WTC11 (cell line): ENCODE measurements around the gene ROBO1. TPM values are rescaled to one million over a fixed set of nuclear protein-coding genes. Genes with fewer than 3 reads are reported as not detected.

ENCODE experiments used
- ATAC-seq: fragments of 200-7000 bp; cut with Tn5 transposase; 2 replicates; pipeline ENCODE4 v1.10.0; 2021; ENCODE audit warnings: mild to moderate bottlenecking, moderate library complexity
- CTCF ChIA-PET: fragments of 300-600 bp; sonication (Branson Sonifier 250); formaldehyde crosslinking; loops from one replicate; lab custom pipeline; 2021; ENCODE audit warnings: antibody characterized with exemption; lab: Charles Lee
- POLR2A ChIA-PET: fragments of 350-600 bp; sonication (Branson Sonifier 250); formaldehyde crosslinking; loops from one replicate; lab custom pipeline; 2021; ENCODE audit warnings: antibody characterized with exemption; lab: Charles Lee
- DNase-seq: peaks from one replicate; pipeline ENCODE4 v3.0.0; 2021; ENCODE audit warnings: low spot score
- H3K27ac Mint-ChIP-seq: 2 replicates; pipeline ENCODE4 v1.8.0; 2021; ENCODE audit warnings: mixed read lengths
- H3K27me3 Mint-ChIP-seq: 2 replicates; pipeline ENCODE4 v1.8.0; 2021; ENCODE audit warnings: low read depth, mild to moderate bottlenecking, moderate library complexity, mixed read lengths
- H3K36me3 Mint-ChIP-seq: 2 replicates; pipeline ENCODE4 v1.8.0; 2021; ENCODE audit warnings: mixed read lengths
- H3K4me1 Mint-ChIP-seq: 2 replicates; pipeline ENCODE4 v1.8.0; 2022; ENCODE audit warnings: mixed read lengths
- H3K4me3 Mint-ChIP-seq: 2 replicates; pipeline ENCODE4 v1.8.0; 2021; ENCODE audit warnings: mild to moderate bottlenecking, moderate library complexity, mixed read lengths
- H3K9me3 Mint-ChIP-seq: 2 replicates; pipeline ENCODE4 v1.8.0; 2021; ENCODE audit warnings: mixed read lengths
- AR ChIP-seq: fragments of 250-450 bp; sonication (Bioruptor Pico); IDR thresholded peaks from 2 replicates; pipeline ENCODE4 v1.9.0; 2021; ENCODE audit warnings: mild to moderate bottlenecking
- ATF6 ChIP-seq: sonication (generic); formaldehyde crosslinking; IDR thresholded peaks from 2 replicates; pipeline ENCODE4 v1.8.1; 2023; ENCODE audit warnings: mild to moderate bottlenecking, missing genetic modification reagents
- E2F4 ChIP-seq: sonication (generic); formaldehyde crosslinking; IDR thresholded peaks from 2 replicates; pipeline ENCODE4 v1.8.1; 2022; ENCODE audit warnings: low read depth, mild to moderate bottlenecking, moderate library complexity, missing genetic modification reagents, borderline replicate concordance
- FOXK1 ChIP-seq: sonication (generic); formaldehyde crosslinking; IDR thresholded peaks from 2 replicates; pipeline ENCODE4 v1.8.0; 2022; ENCODE audit warnings: mild to moderate bottlenecking, moderate library complexity, missing genetic modification reagents
- GRHL2 ChIP-seq: fragments of 250-450 bp; sonication (Bioruptor Pico); IDR thresholded peaks from 2 replicates; pipeline ENCODE4 v1.8.0; 2022; ENCODE audit warnings: mild to moderate bottlenecking, moderate library complexity; ENCODE audit not compliant: insufficient replicate concordance, severe bottlenecking
- HMGA2 ChIP-seq: fragments of 250-450 bp; sonication (Bioruptor Pico); IDR thresholded peaks from 2 replicates; pipeline ENCODE4 v1.4.0; 2021; ENCODE audit warnings: mild to moderate bottlenecking, moderate library complexity
- HMGXB4 ChIP-seq: sonication (generic); formaldehyde crosslinking; IDR thresholded peaks from 2 replicates; pipeline ENCODE4 v1.8.1; 2023; ENCODE audit warnings: mild to moderate bottlenecking, moderate library complexity, missing genetic modification reagents
- KAT7 ChIP-seq: sonication (generic); formaldehyde crosslinking; IDR thresholded peaks from 2 replicates; pipeline ENCODE4 v1.8.1; 2023; ENCODE audit warnings: missing genetic modification reagents, mild to moderate bottlenecking, borderline replicate concordance
- MXD4 ChIP-seq: fragments of 250-450 bp; sonication (Bioruptor Pico); IDR thresholded peaks from 2 replicates; pipeline ENCODE4 v1.8.0; 2021; ENCODE audit warnings: mild to moderate bottlenecking, moderate library complexity, borderline replicate concordance
- NR3C1 ChIP-seq: sonication (generic); formaldehyde crosslinking; conservative IDR thresholded peaks from 2 replicates; pipeline ENCODE4 v1.8.1; 2023; ENCODE audit warnings: low read depth, mild to moderate bottlenecking, missing genetic modification reagents
- PRDM15 ChIP-seq: sonication (generic); formaldehyde crosslinking; IDR thresholded peaks from 2 replicates; pipeline ENCODE4 v1.8.0; 2022; ENCODE audit warnings: missing genetic modification reagents
- PRRX2 ChIP-seq: fragments of 250-450 bp; sonication (Bioruptor Pico); IDR thresholded peaks from 2 replicates; pipeline ENCODE4 v1.8.0; 2021; ENCODE audit warnings: mild to moderate bottlenecking
- RORB ChIP-seq: fragments of 250-450 bp; sonication (Bioruptor Pico); IDR thresholded peaks from 2 replicates; pipeline ENCODE4 v1.9.0; 2021; ENCODE audit warnings: mild to moderate bottlenecking
- SOX15 ChIP-seq: fragments of 250-450 bp; sonication (Bioruptor Pico); IDR thresholded peaks from 2 replicates; pipeline ENCODE4 v1.9.0; 2021; ENCODE audit warnings: mild to moderate bottlenecking
- SP1 ChIP-seq: sonication (generic); formaldehyde crosslinking; conservative IDR thresholded peaks from 2 replicates; pipeline ENCODE4 v1.8.1; 2022; ENCODE audit warnings: missing genetic modification reagents
- STAT6 ChIP-seq: sonication (generic); formaldehyde crosslinking; conservative IDR thresholded peaks from 2 replicates; pipeline ENCODE4 v1.8.1; 2023; ENCODE audit warnings: mild to moderate bottlenecking, low read depth, missing genetic modification reagents, moderate library complexity
- USF2 ChIP-seq: sonication (generic); formaldehyde crosslinking; IDR thresholded peaks from 2 replicates; pipeline ENCODE4 v1.8.1; 2023; ENCODE audit warnings: mild to moderate bottlenecking, missing genetic modification reagents, moderate library complexity
- ZBTB21 ChIP-seq: sonication (generic); formaldehyde crosslinking; IDR thresholded peaks from 2 replicates; pipeline ENCODE4 v1.8.1; 2023; ENCODE audit warnings: mild to moderate bottlenecking, missing genetic modification reagents, borderline replicate concordance
- ZNF219 ChIP-seq: sonication (generic); formaldehyde crosslinking; IDR thresholded peaks from 2 replicates; pipeline ENCODE4 v1.8.0; 2023; ENCODE audit warnings: missing genetic modification reagents, mild to moderate bottlenecking, borderline replicate concordance
- total RNA-seq: library from RNA; stranded (reverse); gene quantifications from 3 replicates; pipeline ENCODE4 v1.2.3, GENCODE V29; 2021

Gene ROBO1
- total RNA-seq, 1 experiment from 2014 or later, result 90.9 TPM

- H3K27me3 Mint-ChIP-seq, result peaks cover 5% of the 10 kb centered on the region; the same call in 1 of the 2 replicates
- peaks cover 23% of the 10 kb centered on the region for H3K36me3 Mint-ChIP-seq
- peaks cover 30% of the 10 kb centered on the region for H3K9me3 Mint-ChIP-seq
- CTCF ChIA-PET, result no interaction called here
- DNase-seq, result no peak
- H3K27ac Mint-ChIP-seq, result no peak overlapping the region
- ATAC-seq, result no peak
- H3K4me1 Mint-ChIP-seq, result peaks cover 41% of the 10 kb centered on the region
- H3K4me3 Mint-ChIP-seq, result no peak overlapping the region
- POLR2A ChIA-PET, result no interaction called here
- TF ChIP-seq ZNF219 (CRISPR knock-in tag), result no peak
- TF ChIP-seq PRRX2 (CRISPR knock-in tag), result no peak
- no peak for TF ChIP-seq ZBTB21
- no peak for TF ChIP-seq AR (CRISPR knock-in tag)
- TF ChIP-seq SP1, result no peak
- no peak for TF ChIP-seq RORB
- TF ChIP-seq STAT6 (CRISPR knock-in tag), result no peak
- no peak for TF ChIP-seq HMGA2 (CRISPR knock-in tag)
- TF ChIP-seq E2F4 (CRISPR knock-in tag), result no peak
- TF ChIP-seq ATF6, result no peak
- no peak for TF ChIP-seq MXD4
Measured at GRCh38 chr3:78588906-78589621, 1178.7 kb downstream of the ROBO1 start.

GRCh38 chr3:78580681-78581080, 1187.1 kb downstream of the ROBO1 start:
- DNase-seq, result no peak
- no peak overlapping the region for H3K4me3 Mint-ChIP-seq
- H3K27ac Mint-ChIP-seq, result peak overlapping the region; percentile 95
- peaks cover 10% of the 10 kb centered on the region for H3K4me1 Mint-ChIP-seq
- ChIA-PET CTCF (interaction anchor here (1.3 kb wide), 1 partner anchor 65 kb away, joined by 4 read pairs; no protein-coding TSS in a partner anchor), POLR2A (no interaction called here)
- H3K9me3 Mint-ChIP-seq, result peaks cover 22% of the 10 kb centered on the region
- peaks cover 5% of the 10 kb centered on the region; the same call in 1 of the 2 replicates for H3K27me3 Mint-ChIP-seq
- ATAC-seq, result peak; percentile 18; the same call in 1 of the 2 replicates
- H3K36me3 Mint-ChIP-seq, result peaks cover 15% of the 10 kb centered on the region
- TF ChIP-seq HMGXB4 (CRISPR knock-in tag), result no peak
- no peak for TF ChIP-seq PRDM15 (CRISPR knock-in tag)
- TF ChIP-seq GRHL2, result no peak
- no peak for TF ChIP-seq SOX15 (CRISPR knock-in tag)
- no peak for TF ChIP-seq FOXK1
- no peak for TF ChIP-seq NR3C1 (CRISPR knock-in tag)
- TF ChIP-seq USF2, result no peak
- no peak for TF ChIP-seq KAT7 (CRISPR knock-in tag)
